Heart left ventricle (tissue), 16 donors: ENCODE measurements around the gene IL20RB. TPM values are rescaled to one million over a fixed set of nuclear protein-coding genes. Genes with fewer than 3 reads are reported as not detected.
A peak's percentile ranks its signal among the peaks of the same experiment; 100 is the strongest.

ENCODE experiments used
- ATAC-seq, 4 donors: fragments of 200-7000 bp; cut with Tn5 transposase; one replicate each; pipeline ENCODE4 v1.9.1; 2020 to 2022; ENCODE audit warnings: moderate library complexity in 4 of 4, mild to moderate bottlenecking in 3 of 4, moderate number of reproducible peaks in 1 of 4
- DNase-seq, 5 donors: peaks; one replicate each; pipeline ENCODE4 v3.0.0-alpha.2; 2020
- H3K27ac ChIP-seq, 12 donors: fragments of 200-600 bp; sonication (generic) in 4 of 12; one replicate each; pipeline versions ENCODE4 v1.5.0 to v1.8.0; 2016 to 2022; ENCODE audit warnings: mild to moderate bottlenecking in 2 of 12
- H3K27me3 ChIP-seq, 9 donors: fragments of 200-600 bp; sonication (generic) in 2 of 9; one replicate each; pipeline versions ENCODE4 v1.5.1 to v1.8.0; 2016 to 2022; ENCODE audit warnings: mild to moderate bottlenecking in 3 of 9
- H3K36me3 ChIP-seq, 9 donors: fragments of 200-600 bp; sonication (generic) in 2 of 9; one replicate each; pipeline versions ENCODE4 v1.5.0 to v1.8.0; 2018 to 2022; ENCODE audit warnings: mild to moderate bottlenecking in 2 of 9
- H3K4me1 ChIP-seq, 12 donors: fragments of 200-600 bp; sonication (generic) in 4 of 12; one replicate each; pipeline versions ENCODE4 v1.5.0 to v1.8.0; 2016 to 2022; ENCODE audit warnings: mild to moderate bottlenecking in 3 of 12
- H3K4me3 ChIP-seq, 12 donors: fragments of 200-600 bp; sonication (generic) in 4 of 12; one replicate each; pipeline versions ENCODE4 v1.5.0 to v1.8.0; 2017 to 2022; ENCODE audit warnings: mild to moderate bottlenecking in 9 of 12, moderate library complexity in 4 of 12
- H3K9me3 ChIP-seq, 12 donors: fragments of 200-600 bp; sonication (generic) in 4 of 12; one replicate each; pipeline versions ENCODE4 v1.5.0 to v1.8.0; 2016 to 2022; ENCODE audit warnings: mild to moderate bottlenecking in 1 of 12
- CTCF ChIP-seq, 12 donors: fragments of 200-600 bp; sonication (generic) in 4 of 12; IDR thresholded peaks; one replicate each; pipeline versions ENCODE4 v1.5.0 to v1.8.0; 2018 to 2022; ENCODE audit warnings: antibody characterized with exemption in 12 of 12, mild to moderate bottlenecking in 5 of 12
- POLR2A ChIP-seq, 2 donors: fragments of 450-650 bp; IDR thresholded peaks; one replicate each; pipeline ENCODE4 v1.6.1; 2017; ENCODE audit warnings: antibody characterized with exemption in 2 of 2, mild to moderate bottlenecking in 2 of 2, moderate library complexity in 2 of 2
- WGBS, 4 donors: extraction: QIAGEN DNeasy Blood & Tissue Kit in 2 of 4; methylation state at CpG; one replicate each; pipeline versions ENCODE4 v1.1.5 to v1.1.7; 2013 to 2018; 5-methylcytosine and 5-hydroxymethylcytosine counted together
- intact Hi-C, 10 donors: fragments of 100-400 bp; cut with DNase I; formaldehyde crosslinking; loops; one replicate each; pipeline versions ENCODE4 v1.11.1 to v1.14.2; 2022
- long read RNA-seq, 3 donors: library from polyadenylated mRNA; unstranded; transcript quantifications; one replicate each; pipeline ENCODE4 v2.0.0, GENCODE V29; 2020 to 2021
- polyA plus RNA-seq, 2 donors: library from polyadenylated mRNA; stranded (reverse); fragments of 200-250 nt; gene quantifications; one replicate each; pipeline ENCODE4 v1.2.3, GENCODE V29; 2013
- total RNA-seq, 9 donors: library from RNA; depleted of rRNA in 2 of 9; stranded (reverse); fragments of >200 nt in 2 of 9; fragmentation: NEBNext Ultra II Directional in 3 of 9; extraction: Animal tissue kit (Norgen Biotek cat#: 25700) in 3 of 9; gene quantifications; one replicate each; pipeline versions ENCODE4 v1.1.0 to v1.2.4, GENCODE V29; 2016 to 2023
- donor health status: ischemic (EF 13 %, LVEDD 7.1; RV severe dilation, severe dysfunction).
- donor health status: healthy with polysubstance abuse.
- donor health status: DM: no; HTN: yes; CAD: no.
- donor health status: DM: no; HTN: no; CAD: no.
- donor health status: ischemic (EF 25% LVEDD 6.9; RV normal size, moderate dysfunction).
- donor health status: ischemic (EF 25% LVEDD 5.7; RV mildly dilated, moderate dysfunction).
- donor health status: healthy.
- donor health status: DM: yes; HTN: yes; CAD: no.
- donor health status: ischemic (EF 35%, LVEDD 5.7; RV mildly dilated, moderate dysfunction).
- donor health status: nonischemic (EF 11% LVEDD 7.7; RV severe dilation, severe dysfunction).
- donor health status: DM: yes; HTN: yes; CAD: no.
- donor health status: PGD.
- donor health status: ischemic (EF 29% LVEDD 5.4; RV normal size, mild dysfunction).
- donor health status: nonischemic (EF 23%, LVEDD 6.1; RV moderate dilation, normal function).

The IL20RB gene, protein sequence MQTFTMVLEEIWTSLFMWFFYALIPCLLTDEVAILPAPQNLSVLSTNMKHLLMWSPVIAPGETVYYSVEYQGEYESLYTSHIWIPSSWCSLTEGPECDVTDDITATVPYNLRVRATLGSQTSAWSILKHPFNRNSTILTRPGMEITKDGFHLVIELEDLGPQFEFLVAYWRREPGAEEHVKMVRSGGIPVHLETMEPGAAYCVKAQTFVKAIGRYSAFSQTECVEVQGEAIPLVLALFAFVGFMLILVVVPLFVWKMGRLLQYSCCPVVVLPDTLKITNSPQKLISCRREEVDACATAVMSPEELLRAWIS
- 1 to 10 TPM in 1 of 9 donors, under 1 TPM in 8; 0.14 to 1.1 (median 0.44) TPM for total RNA-seq
- polyA plus RNA-seq: under 1 TPM; 0.42 to 0.50 TPM
- long read RNA-seq, donor 1: 0 reads
- long read RNA-seq, donor 2: 0 reads
- long read RNA-seq, donor 3: 0 reads

GRCh38 chr3:136957751-136958288 is at the start of gene IL20RB:
TSS of gene IL20RB (plus strand) at chr3:136957983. CDS start at chr3:136958114, 131 bp downstream.
- DNase-seq (no peak), ATAC-seq (peak in 3 of 4 donors; percentile 30 to 45 (median 44))
- WGBS, 4 donors: 78 to 88% (median 83%) methylated on average over 7 of the region's 7 CpGs
- intact Hi-C loops: loop anchor here in 1 of 10 donors (10.0 kb wide), 1 partner anchor 57 kb away; no protein-coding TSS in a partner anchor
- no peak for TF ChIP-seq CTCF (IDR thresholded peaks at IDR 0.05)
- no peak within 1 kb of the TSS for H3K27ac ChIP-seq
- no peaks in the 10 kb centered on the region for H3K27me3 ChIP-seq
- no peaks in the 10 kb centered on the region for H3K9me3 ChIP-seq
- H3K4me1 ChIP-seq: peaks cover 0 to 9% (median 0%) of the 10 kb centered on the region in 12 donors
- no peak within 1 kb of the TSS for H3K4me3 ChIP-seq
- H3K36me3 ChIP-seq: no peaks in the 10 kb centered on the region

- 92 to 97% (median 95%) methylated on average over 2 of the region's 2 CpGs for WGBS, 4 donors
- TF ChIP-seq CTCF (IDR thresholded peaks at IDR 0.05): no peak
- TF ChIP-seq POLR2A (IDR thresholded peaks at IDR 0.05): no peak
- H3K4me3 ChIP-seq: no peak overlapping the region
- intact Hi-C loops: no loop called here
- H3K27ac ChIP-seq: no peak overlapping the region
- no peak for ATAC-seq
- H3K27me3 ChIP-seq: no peaks in the 10 kb centered on the region
- H3K36me3 ChIP-seq: no peaks in the 10 kb centered on the region
- H3K9me3 ChIP-seq: peaks cover 0 to 38% (median 18%) of the 10 kb centered on the region in 12 donors
- H3K4me1 ChIP-seq: peaks cover 0 to 43% (median 17%) of the 10 kb centered on the region in 12 donors
- no peak for DNase-seq
These were observed 49.5 kb upstream of the IL20RB start for GRCh38 chr3:136908297-136908696.

GRCh38 chr3:136909187-136909586 is 48.6 kb upstream of the IL20RB start:
- H3K27ac ChIP-seq: peak overlapping the region in 1 of 12 donors; percentile 6
- intact Hi-C loops: no loop called here
- WGBS, 4 donors: 58 to 75% (median 64%) methylated on average over 4 of the region's 4 CpGs
- H3K4me1 ChIP-seq: peaks cover 0 to 47% (median 17%) of the 10 kb centered on the region in 12 donors
- TF ChIP-seq POLR2A (IDR thresholded peaks at IDR 0.05) (no peak), CTCF (IDR thresholded peaks at IDR 0.05) (no peak)
- ATAC-seq (no peak), DNase-seq (no peak)
- no peaks in the 10 kb centered on the region for H3K27me3 ChIP-seq
- peaks cover 0 to 29% (median 9%) of the 10 kb centered on the region in 12 donors for H3K9me3 ChIP-seq
- no peaks in the 10 kb centered on the region for H3K36me3 ChIP-seq
- no peak overlapping the region for H3K4me3 ChIP-seq

- no peak for TF ChIP-seq POLR2A (IDR thresholded peaks at IDR 0.05)
- TF ChIP-seq CTCF (IDR thresholded peaks at IDR 0.05): no peak
- intact Hi-C loops: no loop called here
- 91 to 95% (median 92%) methylated on average over 2 of the region's 2 CpGs for WGBS, 4 donors
- no peaks in the 10 kb centered on the region for H3K36me3 ChIP-seq
- ATAC-seq (no peak), DNase-seq (no peak)
- H3K4me3 ChIP-seq: no peak overlapping the region
- no peaks in the 10 kb centered on the region for H3K27me3 ChIP-seq
- peaks cover 0 to 20% (median 3%) of the 10 kb centered on the region in 12 donors for H3K9me3 ChIP-seq
- H3K4me1 ChIP-seq: peaks cover 0 to 58% (median 22%) of the 10 kb centered on the region in 12 donors
- H3K27ac ChIP-seq: no peak overlapping the region
These were observed 47.1 kb upstream of the IL20RB start for GRCh38 chr3:136910697-136911096.
